H1 (cell line): ENCODE results near the gene L3MBTL4.

ENCODE experiments used
- ASH2L ChIP-seq: fragments of 200-600, 300-600 bp; sonication (generic); IDR thresholded peaks from one replicate; pipeline ENCODE4 v1.7.1; 2017; ENCODE audit warnings: low read length
- CEBPB ChIP-seq: IDR thresholded peaks from 2 replicates; pipeline ENCODE4 v1.6.1; 2012; ENCODE audit warnings: low read depth, low read length
- CHD2 ChIP-seq: IDR thresholded peaks from 2 replicates; pipeline ENCODE4 v1.6.1; 2012; ENCODE audit warnings: low read length, improper control_type of control experiment
- CREB1 ChIP-seq: IDR thresholded peaks from 2 replicates; pipeline ENCODE4 v1.6.1; 2012; ENCODE audit warnings: inconsistent platforms
- EZH2 ChIP-seq: fragments of 200-600 bp; sonication (generic); IDR thresholded peaks from 2 replicates; pipeline ENCODE4 v1.7.1; 2012; ENCODE audit warnings: low read depth, mild to moderate bottlenecking, moderate library complexity, low read length, inconsistent platforms; ENCODE audit not compliant: severe bottlenecking
- GTF2F1 ChIP-seq: IDR thresholded peaks from 2 replicates; pipeline ENCODE4 v1.6.1; 2012; ENCODE audit warnings: low read depth, low read length, improper control_type of control experiment, borderline replicate concordance
- POLR2A ChIP-seq, 2 experiments: IDR thresholded peaks; 1 replicate in 1 of 2; 2 replicates in 1 of 2; pipeline ENCODE4 v1.6.1; 2011; ENCODE audit warnings: low read depth in 2 of 2, low read length in 2 of 2, mild to moderate bottlenecking in 2 of 2; ENCODE audit errors: control extremely low read depth in 1 of 2
- SIN3A ChIP-seq, 2 experiments: IDR thresholded peaks in 1 of 2; conservative IDR thresholded peaks in 1 of 2; 2 replicates each; pipeline ENCODE4 v1.6.1; 2011 to 2012; ENCODE audit warnings: low read length in 2 of 2, improper control_type of control experiment in 1 of 2, low read depth in 1 of 2, mild to moderate bottlenecking in 1 of 2
- TCF12 ChIP-seq: IDR thresholded peaks from 2 replicates; pipeline ENCODE4 v1.6.1; 2011; ENCODE audit warnings: low read depth, mild to moderate bottlenecking, low read length
- ZNF274 ChIP-seq: IDR thresholded peaks from 2 replicates; pipeline ENCODE4 v1.7.0; 2012; ENCODE audit warnings: low read length, borderline replicate concordance; ENCODE audit errors: extremely low read depth
- TF ChIP-seq, protein P1 (sequence below), 3 experiments: IDR thresholded peaks; 1 replicate in 2 of 3; 2 replicates in 1 of 3; pipeline versions ENCODE4 v1.5.1 to v1.6.1; 2011; ENCODE audit warnings: low read length in 3 of 3, mild to moderate bottlenecking in 3 of 3, inconsistent platforms in 2 of 3, low read depth in 1 of 3, moderate library complexity in 1 of 3; ENCODE audit not compliant: insufficient read depth in 1 of 3; ENCODE audit errors: control extremely low read depth in 1 of 3

GRCh38 chr18:6374340-6374739, 40.4 kb downstream of the L3MBTL4 start:
- TF ChIP-seq POLR2A (IDR thresholded peaks at IDR 0.05; ENCODE audit: control extremely low read depth in 1 of 2, low read depth in 2 of 2, low read length in 2 of 2) (no peak), TCF12 (no peak), GTF2F1 (no peak), CHD2 (no peak), CEBPB (no peak), ASH2L (no peak), CREB1 (no peak), ZNF274 (no peak), EZH2 (no peak), SIN3A (conservative IDR thresholded peaks at IDR 0.05 in 1 of 2, IDR thresholded peaks at IDR 0.05 in 1 of 2; ENCODE audit: low read depth in 1 of 2, low read length in 2 of 2) (no peak)
- TF ChIP-seq, protein P1, sequence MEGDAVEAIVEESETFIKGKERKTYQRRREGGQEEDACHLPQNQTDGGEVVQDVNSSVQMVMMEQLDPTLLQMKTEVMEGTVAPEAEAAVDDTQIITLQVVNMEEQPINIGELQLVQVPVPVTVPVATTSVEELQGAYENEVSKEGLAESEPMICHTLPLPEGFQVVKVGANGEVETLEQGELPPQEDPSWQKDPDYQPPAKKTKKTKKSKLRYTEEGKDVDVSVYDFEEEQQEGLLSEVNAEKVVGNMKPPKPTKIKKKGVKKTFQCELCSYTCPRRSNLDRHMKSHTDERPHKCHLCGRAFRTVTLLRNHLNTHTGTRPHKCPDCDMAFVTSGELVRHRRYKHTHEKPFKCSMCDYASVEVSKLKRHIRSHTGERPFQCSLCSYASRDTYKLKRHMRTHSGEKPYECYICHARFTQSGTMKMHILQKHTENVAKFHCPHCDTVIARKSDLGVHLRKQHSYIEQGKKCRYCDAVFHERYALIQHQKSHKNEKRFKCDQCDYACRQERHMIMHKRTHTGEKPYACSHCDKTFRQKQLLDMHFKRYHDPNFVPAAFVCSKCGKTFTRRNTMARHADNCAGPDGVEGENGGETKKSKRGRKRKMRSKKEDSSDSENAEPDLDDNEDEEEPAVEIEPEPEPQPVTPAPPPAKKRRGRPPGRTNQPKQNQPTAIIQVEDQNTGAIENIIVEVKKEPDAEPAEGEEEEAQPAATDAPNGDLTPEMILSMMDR (IDR thresholded peaks at IDR 0.05; ENCODE audit: control extremely low read depth in 1 of 3, insufficient read depth in 1 of 3, low read depth in 1 of 3, low read length in 3 of 3) = no peak
